Measurements from ENCODE around the gene SIGLEC7. TPM values are rescaled to one million over a fixed set of nuclear protein-coding genes. Genes with fewer than 3 reads are reported as not detected.

Gene SIGLEC7
- total and polyA plus RNA-seq, 2 donors from 2014 or later = 1.2 to 4.0 TPM

DNA sequence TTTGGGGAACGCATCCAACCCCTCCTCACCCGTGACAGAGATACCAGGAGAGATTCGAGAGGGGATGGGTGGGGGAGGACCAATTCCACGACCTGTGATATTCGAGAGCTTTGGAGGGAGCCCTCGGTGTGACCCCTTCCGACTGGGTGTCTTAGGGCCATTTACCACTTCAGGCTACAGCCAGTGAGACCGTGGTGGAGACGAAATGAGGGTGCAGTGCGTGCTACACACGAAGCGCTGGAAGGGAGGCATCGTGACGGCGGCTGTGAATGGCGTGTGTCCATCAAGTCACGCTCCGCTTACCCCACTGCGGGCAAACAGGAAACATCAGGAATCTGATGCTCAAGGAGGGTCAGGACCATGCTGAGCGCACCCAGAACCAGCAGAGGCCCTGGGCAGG, 44.3 kb upstream of the SIGLEC7 start:
- FAIRE-seq (no peak), DNase-seq (peak in 2 of 5 donors; percentile 60 to 68)
- Histone ChIP-seq H3K9ac (ENCODE audit: low read length in 3 of 3) (no peak overlapping the region), H3K4me1 (ENCODE audit: control insufficient read depth in 2 of 3, insufficient read depth in 2 of 3, low read depth in 1 of 3, low read length in 3 of 3) (no peaks in the 10 kb centered on the region), H3K36me3 (ENCODE audit: control insufficient read depth in 2 of 3, insufficient read depth in 3 of 3, low read length in 3 of 3) (peaks cover 0 to 6% (median 5%) of the 10 kb centered on the region in 3 donors), H3K27me3 (ENCODE audit: control insufficient read depth, insufficient read depth, low read length) (no peaks in the 10 kb centered on the region), H3K9me3 (ENCODE audit: control insufficient read depth in 2 of 3, insufficient read depth in 1 of 3, low read length in 3 of 3) (no peaks in the 10 kb centered on the region), H3K27ac (ENCODE audit: low read depth in 2 of 2, low read length in 2 of 2) (no peak overlapping the region), H3K4me3 (ENCODE audit: low read length in 3 of 3) (no peak overlapping the region)
- intact Hi-C loops (cut with DNase I) = no loop called here
- no peak for TF ChIP-seq CTCF (IDR thresholded peaks at IDR 0.05; ENCODE audit: borderline replicate concordance, extremely low read depth, insufficient read depth)

GRCh38 chr19:51098365-51099046, 43.6 kb upstream of the SIGLEC7 start:
- Histone ChIP-seq H3K4me3 (ENCODE audit: low read length in 3 of 3) (no peak overlapping the region), H3K9ac (ENCODE audit: low read length in 3 of 3) (no peak overlapping the region), H3K27me3 (ENCODE audit: control insufficient read depth, insufficient read depth, low read length) (no peaks in the 10 kb centered on the region), H3K27ac (ENCODE audit: low read depth in 2 of 2, low read length in 2 of 2) (no peak overlapping the region), H3K4me1 (ENCODE audit: control insufficient read depth in 2 of 3, insufficient read depth in 2 of 3, low read depth in 1 of 3, low read length in 3 of 3) (no peaks in the 10 kb centered on the region), H3K36me3 (ENCODE audit: control insufficient read depth in 2 of 3, insufficient read depth in 3 of 3, low read length in 3 of 3) (peaks cover 0 to 10% (median 5%) of the 10 kb centered on the region in 3 donors), H3K9me3 (ENCODE audit: control insufficient read depth in 2 of 3, insufficient read depth in 1 of 3, low read length in 3 of 3) (no peaks in the 10 kb centered on the region)
- FAIRE-seq = no peak
- intact Hi-C loops (cut with DNase I) = no loop called here
- DNase-seq = peak; percentile 69 to 88 (median 77)
- TF ChIP-seq CTCF (IDR thresholded peaks at IDR 0.05; ENCODE audit: borderline replicate concordance, extremely low read depth, insufficient read depth) = no peak

DNA sequence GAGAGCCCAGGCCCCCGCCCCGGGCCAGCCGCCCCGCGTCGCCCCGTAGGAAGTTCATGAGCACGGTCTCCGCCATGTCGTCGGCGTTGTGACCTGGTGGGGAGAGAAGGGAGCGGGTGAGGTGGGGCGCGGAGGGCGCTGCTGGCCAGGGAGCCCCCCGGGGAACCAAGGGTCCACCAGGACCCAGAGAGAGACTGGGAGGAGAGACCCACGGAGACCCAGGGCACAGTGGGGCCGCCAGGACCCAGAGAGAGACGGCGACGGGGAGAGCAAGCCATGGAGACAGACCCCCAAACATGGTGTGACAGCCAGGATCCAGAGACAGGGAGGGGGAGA, 43.1 kb upstream of the SIGLEC7 start:
- H3K27me3 ChIP-seq (ENCODE audit: control insufficient read depth, insufficient read depth, low read length) = no peaks in the 10 kb centered on the region
- H3K9me3 ChIP-seq (ENCODE audit: control insufficient read depth in 2 of 3, insufficient read depth in 1 of 3, low read length in 3 of 3) = no peaks in the 10 kb centered on the region
- H3K36me3 ChIP-seq (ENCODE audit: control insufficient read depth in 2 of 3, insufficient read depth in 3 of 3, low read length in 3 of 3) = peaks cover 0 to 10% (median 5%) of the 10 kb centered on the region in 3 donors
- TF ChIP-seq CTCF (IDR thresholded peaks at IDR 0.05; ENCODE audit: borderline replicate concordance, extremely low read depth, insufficient read depth) = no peak
- intact Hi-C loops (cut with DNase I) = no loop called here
- H3K4me1 ChIP-seq (ENCODE audit: control insufficient read depth in 2 of 3, insufficient read depth in 2 of 3, low read depth in 1 of 3, low read length in 3 of 3) = no peaks in the 10 kb centered on the region
- no peak overlapping the region for H3K9ac ChIP-seq (ENCODE audit: low read length in 3 of 3)
- H3K4me3 ChIP-seq (ENCODE audit: low read length in 3 of 3) = no peak overlapping the region
- no peak overlapping the region for H3K27ac ChIP-seq (ENCODE audit: low read depth in 2 of 2, low read length in 2 of 2)
- DNase-seq (no peak), FAIRE-seq (no peak)

- Histone ChIP-seq H3K9me3 (ENCODE audit: control insufficient read depth in 2 of 3, insufficient read depth in 1 of 3, low read length in 3 of 3) (no peaks in the 10 kb centered on the region), H3K4me1 (ENCODE audit: control insufficient read depth in 2 of 3, insufficient read depth in 2 of 3, low read depth in 1 of 3, low read length in 3 of 3) (no peaks in the 10 kb centered on the region), H3K4me3 (ENCODE audit: low read length in 3 of 3) (no peak overlapping the region), H3K27me3 (ENCODE audit: control insufficient read depth, insufficient read depth, low read length) (no peaks in the 10 kb centered on the region), H3K9ac (ENCODE audit: low read length in 3 of 3) (no peak overlapping the region), H3K27ac (ENCODE audit: low read depth in 2 of 2, low read length in 2 of 2) (no peak overlapping the region), H3K36me3 (ENCODE audit: control insufficient read depth in 2 of 3, insufficient read depth in 3 of 3, low read length in 3 of 3) (peaks cover 0 to 10% (median 5%) of the 10 kb centered on the region in 3 donors)
- DNase-seq (peak in 1 of 5 donors; percentile 70), FAIRE-seq (no peak)
- intact Hi-C loops (cut with DNase I) = no loop called here
- TF ChIP-seq CTCF (IDR thresholded peaks at IDR 0.05; ENCODE audit: borderline replicate concordance, extremely low read depth, insufficient read depth) = no peak
Measured at GRCh38 chr19:51100601-51101000, 41.5 kb upstream of the SIGLEC7 start.
